ENCODE results near the gene EPHB4. TPM values are rescaled to one million over a fixed set of nuclear protein-coding genes. Genes with fewer than 3 reads are reported as not detected.

The EPHB4 gene
- total RNA-seq, 4 donors from 2014 or later, result 29.1 to 55.0 (median 36.5) TPM

GRCh38 chr7:100865938-100866728 is 38.8 kb upstream of the EPHB4 start:
- Histone ChIP-seq H3K4me1 (peaks cover 27 to 65% (median 31%) of the 10 kb centered on the region in 3 donors), H3K4me3 (peak overlapping the region; percentile 83 to 99 (median 92)), H3K9me3 (no peaks in the 10 kb centered on the region), H3K27me3 (no peaks in the 10 kb centered on the region), H3K36me3 (peaks cover 5 to 49% (median 13%) of the 10 kb centered on the region in 3 donors), H3K27ac (peak overlapping the region; percentile 99 to 100 (median 99))
- TF ChIP-seq, protein P1, sequence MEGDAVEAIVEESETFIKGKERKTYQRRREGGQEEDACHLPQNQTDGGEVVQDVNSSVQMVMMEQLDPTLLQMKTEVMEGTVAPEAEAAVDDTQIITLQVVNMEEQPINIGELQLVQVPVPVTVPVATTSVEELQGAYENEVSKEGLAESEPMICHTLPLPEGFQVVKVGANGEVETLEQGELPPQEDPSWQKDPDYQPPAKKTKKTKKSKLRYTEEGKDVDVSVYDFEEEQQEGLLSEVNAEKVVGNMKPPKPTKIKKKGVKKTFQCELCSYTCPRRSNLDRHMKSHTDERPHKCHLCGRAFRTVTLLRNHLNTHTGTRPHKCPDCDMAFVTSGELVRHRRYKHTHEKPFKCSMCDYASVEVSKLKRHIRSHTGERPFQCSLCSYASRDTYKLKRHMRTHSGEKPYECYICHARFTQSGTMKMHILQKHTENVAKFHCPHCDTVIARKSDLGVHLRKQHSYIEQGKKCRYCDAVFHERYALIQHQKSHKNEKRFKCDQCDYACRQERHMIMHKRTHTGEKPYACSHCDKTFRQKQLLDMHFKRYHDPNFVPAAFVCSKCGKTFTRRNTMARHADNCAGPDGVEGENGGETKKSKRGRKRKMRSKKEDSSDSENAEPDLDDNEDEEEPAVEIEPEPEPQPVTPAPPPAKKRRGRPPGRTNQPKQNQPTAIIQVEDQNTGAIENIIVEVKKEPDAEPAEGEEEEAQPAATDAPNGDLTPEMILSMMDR (IDR thresholded peaks at IDR 0.05), result no peak
- peak in 1 of 4 donors; percentile 30 for TF ChIP-seq POLR2A (IDR thresholded peaks at IDR 0.05)
- intact Hi-C loops (cut with DNase I), result no loop called here
- no peak for DNase-seq
- 19 to 26% methylated on average over 9 to 14 of the region's 46 CpGs for WGBS, 2 donors

DNA sequence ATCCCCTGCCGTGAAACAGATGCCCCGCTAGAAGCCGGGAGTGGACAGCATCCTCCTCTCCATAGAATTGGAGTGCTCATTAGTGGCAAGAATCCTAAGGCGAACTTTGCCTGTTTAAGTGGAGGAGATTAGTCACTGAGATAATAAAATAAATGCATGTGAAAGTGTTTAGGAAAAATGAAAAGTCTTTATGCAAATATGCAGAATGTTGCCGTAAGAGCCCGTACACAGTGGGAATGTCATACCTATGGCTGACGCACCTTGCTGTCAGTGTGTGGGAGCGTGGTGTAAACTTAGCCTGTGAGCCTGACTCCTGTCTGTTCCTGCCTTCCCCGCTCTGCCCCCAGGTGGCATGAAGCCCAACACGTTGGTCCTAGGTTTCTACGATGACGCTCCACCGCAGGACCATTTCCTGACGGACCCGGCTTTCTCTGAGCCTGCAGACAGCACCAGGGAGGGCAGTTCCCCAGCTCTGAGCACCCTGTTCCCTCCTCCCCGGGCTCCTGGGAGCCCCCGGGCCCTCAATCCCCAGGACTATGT is 38.1 kb upstream of the EPHB4 start:
- Histone ChIP-seq H3K36me3 (peaks cover 10 to 49% (median 17%) of the 10 kb centered on the region in 3 donors), H3K27me3 (no peaks in the 10 kb centered on the region), H3K9me3 (no peaks in the 10 kb centered on the region), H3K4me1 (peaks cover 27 to 65% (median 31%) of the 10 kb centered on the region in 3 donors), H3K4me3 (peak overlapping the region; percentile 83 to 99 (median 92)), H3K27ac (peak overlapping the region; percentile 99 to 100 (median 99))
- 35 to 55% methylated on average over 9 to 13 of the region's 17 CpGs for WGBS, 2 donors
- intact Hi-C loops (cut with DNase I), result no loop called here
- no peak for TF ChIP-seq POLR2A (IDR thresholded peaks at IDR 0.05)
- TF ChIP-seq, protein P1 (IDR thresholded peaks at IDR 0.05), result peak in 2 of 6 experiments; percentile 20 to 37
- no peak for DNase-seq

GRCh38 chr7:100864263-100864845 is 37.0 kb upstream of the EPHB4 start:
- DNase-seq, result no peak
- Histone ChIP-seq H3K4me1 (peaks cover 27 to 56% (median 27%) of the 10 kb centered on the region in 3 donors), H3K27me3 (no peaks in the 10 kb centered on the region), H3K9me3 (no peaks in the 10 kb centered on the region), H3K27ac (no peak overlapping the region), H3K36me3 (peaks cover 16 to 50% (median 19%) of the 10 kb centered on the region in 3 donors), H3K4me3 (no peak overlapping the region)
- 87 to 90% methylated on average over 12 of the region's 12 CpGs for WGBS, 2 donors
- TF ChIP-seq POLR2A (IDR thresholded peaks at IDR 0.05), result no peak
- TF ChIP-seq, protein P1 (IDR thresholded peaks at IDR 0.05), result no peak
- intact Hi-C loops (cut with DNase I), result no loop called here

GRCh38 chr7:100863406-100863950 is 36.2 kb upstream of the EPHB4 start:
- no peaks in the 10 kb centered on the region for H3K27me3 ChIP-seq
- no peaks in the 10 kb centered on the region for H3K9me3 ChIP-seq
- WGBS, 2 donors, result 70 to 78% methylated on average over 9 to 10 of the region's 10 CpGs
- TF ChIP-seq, protein P1 (IDR thresholded peaks at IDR 0.05), result no peak
- TF ChIP-seq POLR2A (IDR thresholded peaks at IDR 0.05), result no peak
- H3K36me3 ChIP-seq, result peaks cover 16 to 54% (median 19%) of the 10 kb centered on the region in 3 donors
- H3K27ac ChIP-seq, result no peak overlapping the region
- H3K4me1 ChIP-seq, result peaks cover 19 to 47% (median 20%) of the 10 kb centered on the region in 3 donors
- intact Hi-C loops (cut with DNase I), result no loop called here
- H3K4me3 ChIP-seq, result no peak overlapping the region
- no peak for DNase-seq
